Upper lobe of left lung (tissue), 4 donors: ENCODE measurements around the gene EDARADD.

Experiments used
- POLR2A ChIP-seq, 4 donors: fragments of 450-650 bp; IDR thresholded peaks; one replicate each; pipeline ENCODE4 v1.5.1; 2016 to 2017; ENCODE audit warnings: antibody characterized with exemption in 4 of 4, mild to moderate bottlenecking in 2 of 4
- TF ChIP-seq, protein P1 (sequence below), 6 experiments: fragments of 450-650 bp in 4 of 6; fragments of 200-600 bp in 2 of 6; sonication (generic) in 2 of 6; IDR thresholded peaks; one replicate each; pipeline ENCODE4 v1.5.1; 2016 to 2019; ENCODE audit warnings: antibody characterized with exemption in 6 of 6

DNA sequence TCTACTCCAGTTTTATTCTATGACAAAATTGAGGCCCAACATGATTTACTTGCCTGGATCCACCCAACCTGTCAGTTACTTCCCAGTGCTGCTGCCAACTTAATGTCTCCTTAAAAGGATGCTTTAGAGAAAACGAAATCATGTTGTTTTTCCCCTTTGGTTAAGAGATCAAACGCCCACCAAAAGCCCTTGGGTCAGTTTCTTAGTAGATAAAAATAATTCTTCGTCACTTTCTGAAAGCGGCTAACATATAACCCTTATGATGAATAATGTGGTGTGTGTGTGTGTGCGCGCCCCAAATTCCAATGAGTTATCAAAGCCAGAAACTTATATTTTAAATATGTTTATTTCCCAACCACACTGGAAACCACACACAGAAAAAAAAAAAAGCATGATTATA, 77.0 kb downstream of the EDARADD start:
- TF ChIP-seq, protein P1, sequence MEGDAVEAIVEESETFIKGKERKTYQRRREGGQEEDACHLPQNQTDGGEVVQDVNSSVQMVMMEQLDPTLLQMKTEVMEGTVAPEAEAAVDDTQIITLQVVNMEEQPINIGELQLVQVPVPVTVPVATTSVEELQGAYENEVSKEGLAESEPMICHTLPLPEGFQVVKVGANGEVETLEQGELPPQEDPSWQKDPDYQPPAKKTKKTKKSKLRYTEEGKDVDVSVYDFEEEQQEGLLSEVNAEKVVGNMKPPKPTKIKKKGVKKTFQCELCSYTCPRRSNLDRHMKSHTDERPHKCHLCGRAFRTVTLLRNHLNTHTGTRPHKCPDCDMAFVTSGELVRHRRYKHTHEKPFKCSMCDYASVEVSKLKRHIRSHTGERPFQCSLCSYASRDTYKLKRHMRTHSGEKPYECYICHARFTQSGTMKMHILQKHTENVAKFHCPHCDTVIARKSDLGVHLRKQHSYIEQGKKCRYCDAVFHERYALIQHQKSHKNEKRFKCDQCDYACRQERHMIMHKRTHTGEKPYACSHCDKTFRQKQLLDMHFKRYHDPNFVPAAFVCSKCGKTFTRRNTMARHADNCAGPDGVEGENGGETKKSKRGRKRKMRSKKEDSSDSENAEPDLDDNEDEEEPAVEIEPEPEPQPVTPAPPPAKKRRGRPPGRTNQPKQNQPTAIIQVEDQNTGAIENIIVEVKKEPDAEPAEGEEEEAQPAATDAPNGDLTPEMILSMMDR (IDR thresholded peaks at IDR 0.05): no peak
- no peak for TF ChIP-seq POLR2A (IDR thresholded peaks at IDR 0.05)
